GM23338 (cell line): ENCODE results near the gene RPH3AL. TPM values are rescaled to one million over a fixed set of nuclear protein-coding genes. Genes with fewer than 3 reads are reported as not detected.

Source experiments
- ATAC-seq: fragments of 200-7000 bp; cut with Tn5 transposase; 3 replicates; pipeline ENCODE4 v1.9.1; 2020
- DNase-seq: peaks from one replicate; pipeline ENCODE4 v3.0.0-alpha.2; 2015; ENCODE audit warnings: low spot score
- H2AFZ ChIP-seq: fragments of 200-600 bp; sonication (generic); 2 replicates; pipeline ENCODE4 v1.8.0; 2016; ENCODE audit warnings: antibody characterized with exemption, mild to moderate bottlenecking, moderate library complexity
- H3F3A ChIP-seq: fragments of 200-600 bp; sonication (generic); replicated peaks from 2 replicates; pipeline ENCODE4 v1.8.0; 2017; ENCODE audit warnings: antibody characterized with exemption, mixed run types, low read depth
- H3K27ac ChIP-seq: fragments of 200-600 bp; sonication (generic); 2 replicates; pipeline ENCODE4 v1.6.1; 2016; ENCODE audit warnings: low read depth
- H3K27me3 ChIP-seq: fragments of 200-600 bp; sonication (generic); 2 replicates; pipeline ENCODE4 v1.8.0; 2016; ENCODE audit warnings: mild to moderate bottlenecking, mixed run types, moderate library complexity; ENCODE audit not compliant: insufficient read depth
- H3K36me3 ChIP-seq: fragments of 200-600 bp; sonication (generic); 2 replicates; pipeline ENCODE4 v1.8.0; 2016; ENCODE audit warnings: mild to moderate bottlenecking; ENCODE audit not compliant: insufficient read depth
- H3K4me1 ChIP-seq: fragments of 200-600 bp; sonication (generic); 2 replicates; pipeline ENCODE4 v1.8.0; 2016; ENCODE audit warnings: mild to moderate bottlenecking, moderate library complexity; ENCODE audit not compliant: insufficient read depth
- H3K4me2 ChIP-seq: fragments of 200-600 bp; sonication (generic); 2 replicates; pipeline ENCODE4 v1.7.1; 2017; ENCODE audit warnings: mixed run types
- H3K4me3 ChIP-seq: fragments of 200-600 bp; sonication (generic); 2 replicates; pipeline ENCODE4 v1.6.1; 2016; ENCODE audit warnings: mixed run types
- H3K79me2 ChIP-seq: fragments of 200-600 bp; sonication (generic); replicated peaks from 2 replicates; pipeline ENCODE4 v1.8.0; 2017; ENCODE audit warnings: mild to moderate bottlenecking; ENCODE audit not compliant: insufficient read depth
- H3K9me2 ChIP-seq: fragments of 200-600 bp; sonication (generic); 2 replicates; pipeline ENCODE4 v1.8.0; 2017; ENCODE audit not compliant: insufficient read depth
- H4K20me1 ChIP-seq: fragments of 200-600 bp; sonication (generic); replicated peaks from 2 replicates; pipeline ENCODE4 v1.8.0; 2017; ENCODE audit warnings: mild to moderate bottlenecking; ENCODE audit not compliant: insufficient read depth
- H3K27ac Mint-ChIP-seq: 2 replicates; pipeline ENCODE4 v1.8.0; 2020; ENCODE audit warnings: inconsistent platforms, mild to moderate bottlenecking, moderate library complexity, mixed read lengths
- H3K27me3 Mint-ChIP-seq: 3 replicates; pipeline ENCODE4 v1.8.0; 2022; ENCODE audit warnings: low read depth, mild to moderate bottlenecking, moderate library complexity, mixed read lengths, inconsistent platforms; ENCODE audit not compliant: insufficient read depth, poor library complexity
- H3K36me3 Mint-ChIP-seq: 3 replicates; pipeline ENCODE4 v1.8.0; 2021; ENCODE audit warnings: low read depth, mild to moderate bottlenecking, inconsistent platforms, moderate library complexity, mixed read lengths
- H3K4me1 Mint-ChIP-seq: 3 replicates; pipeline ENCODE4 v1.8.0; 2020; ENCODE audit warnings: mild to moderate bottlenecking, inconsistent platforms, mixed read lengths
- H3K4me3 Mint-ChIP-seq: 3 replicates; pipeline ENCODE4 v1.8.0; 2021; ENCODE audit warnings: moderate library complexity, mild to moderate bottlenecking, inconsistent platforms, mixed read lengths
- H3K9me3 Mint-ChIP-seq: 3 replicates; pipeline ENCODE4 v1.8.0; 2020; ENCODE audit warnings: moderate library complexity, mild to moderate bottlenecking, inconsistent platforms, mixed read lengths
- CTCF ChIP-seq, 2 experiments: fragments of 200-600 bp in 1 of 2; sonication (generic) in 1 of 2; conservative IDR thresholded peaks; 2 replicates each; pipeline versions ENCODE4 v1.5.1 to v1.6.1; 2016 to 2017; ENCODE audit warnings: antibody characterized with exemption in 2 of 2, low read depth in 2 of 2, mild to moderate bottlenecking in 2 of 2, moderate library complexity in 1 of 2
- JUNB ChIP-seq: IDR thresholded peaks from one replicate; pipeline ENCODE4 v1.6.1; 2016; ENCODE audit warnings: antibody characterized with exemption; ENCODE audit not compliant: unreplicated experiment
- NANOG ChIP-seq: IDR thresholded peaks from 2 replicates; pipeline ENCODE4 v1.6.1; 2016; ENCODE audit warnings: antibody characterized with exemption, borderline replicate concordance
- ZNF462 ChIP-seq: fragments of 250-450 bp; sonication (Bioruptor Pico); IDR thresholded peaks from 2 replicates; pipeline ENCODE4 v1.5.0; 2020; ENCODE audit warnings: mild to moderate bottlenecking, moderate library complexity
- polyA plus RNA-seq: library from polyadenylated mRNA; unstranded; fragments of >200 nt; fragmentation: Nextera tagmentation; extraction: Ambion mirVana; gene quantifications from 2 replicates; pipeline ENCODE4 v1.2.1, GENCODE V29; 2016
- total RNA-seq: library from RNA; depleted of rRNA; stranded (reverse); fragments of >200 nt; shearing (Covaris generic); gene quantifications from 2 replicates; pipeline ENCODE4 v1.2.3, GENCODE V29; 2014

RPH3AL gene
- total and polyA plus RNA-seq, 2 experiments from 2014 or later: 2.7 to 6.3 TPM

- no peak for TF ChIP-seq ZNF462 (CRISPR knock-in tag)
- no peak for TF ChIP-seq JUNB
- TF ChIP-seq NANOG: no peak
Observed at GRCh38 chr17:395974-396373, 43.4 kb upstream of the RPH3AL start (continued).

GRCh38 chr17:395179-395578 lies 42.6 kb upstream of the RPH3AL start:
- H3F3A ChIP-seq: no peaks in the 10 kb centered on the region; the same call in 1 of the 2 replicates
- H3K4me3 Mint-ChIP-seq: no peak overlapping the region
- H3K4me1 ChIP-seq: no peaks in the 10 kb centered on the region
- H3K4me2 ChIP-seq: no peak overlapping the region
- TF ChIP-seq CTCF (conservative IDR thresholded peaks at IDR 0.05; ENCODE audit: low read depth in 2 of 2): no peak
- H3K27me3 Mint-ChIP-seq: peaks cover 2% of the 10 kb centered on the region
- no peaks in the 10 kb centered on the region for H3K36me3 ChIP-seq
- peaks cover 3% of the 10 kb centered on the region; the same call in 1 of the 3 replicates for H3K9me3 Mint-ChIP-seq
- ATAC-seq (no peak), DNase-seq (no peak)
- H3K4me3 ChIP-seq: no peak overlapping the region
- no peaks in the 10 kb centered on the region for H3K79me2 ChIP-seq
- H3K9me2 ChIP-seq: no peaks in the 10 kb centered on the region
- H3K27ac Mint-ChIP-seq: no peak overlapping the region
- no peaks in the 10 kb centered on the region for H4K20me1 ChIP-seq
- H3K27ac ChIP-seq: no peak overlapping the region
- no peak overlapping the region for H2AFZ ChIP-seq
- no peaks in the 10 kb centered on the region for H3K36me3 Mint-ChIP-seq
- no peaks in the 10 kb centered on the region for H3K4me1 Mint-ChIP-seq
- H3K27me3 ChIP-seq: no peaks in the 10 kb centered on the region
